ENCODE data around the gene SLCO3A1.
"Not testable (repeated sequence)": the region's sequence is repeated elsewhere in the genome, so short reads cannot be mapped to it uniquely, and the experiment has no call there.

The SLCO3A1 gene

GRCh38 chr15:92170897-92171296 lies 317.4 kb downstream of the SLCO3A1 start:
- no peak for DNase-seq

- DNase-seq = no peak
These were observed 325.4 kb downstream of the SLCO3A1 start for GRCh38 chr15:92178911-92179310.

- no peak for DNase-seq
These were observed 330.6 kb downstream of the SLCO3A1 start for GRCh38 chr15:92184142-92184541.

- no peak for DNase-seq
These were observed 331.2 kb downstream of the SLCO3A1 start for GRCh38 chr15:92184679-92185230.

- no peak for DNase-seq
These were observed 334.5 kb downstream of the SLCO3A1 start for GRCh38 chr15:92187975-92188374.

GRCh38 chr15:92189166-92189565 lies 335.7 kb downstream of the SLCO3A1 start:
- DNase-seq = no peak

- DNase-seq = no peak
These were observed 341.7 kb downstream of the SLCO3A1 start for GRCh38 chr15:92195241-92195640.

GRCh38 chr15:92196342-92196741 lies 342.8 kb downstream of the SLCO3A1 start:
- DNase-seq = no peak

GRCh38 chr15:92197746-92198145 lies 344.2 kb downstream of the SLCO3A1 start:
- DNase-seq = no peak

- DNase-seq = no peak
These were observed 347.4 kb downstream of the SLCO3A1 start for GRCh38 chr15:92200891-92201290.

- no peak for DNase-seq
These were observed 351.8 kb downstream of the SLCO3A1 start for GRCh38 chr15:92205255-92205739.

- DNase-seq = not testable (repeated sequence)
These were observed 354.1 kb downstream of the SLCO3A1 start for GRCh38 chr15:92207601-92208000.
